NCI-H82 treated with DMSO at 0.1 percent for 48 hours (cell line): ENCODE data around the gene PSORS1C1.

Experiments used
- DNase-seq: peaks from one replicate; lab custom pipeline; 2025; ENCODE audit not compliant: unreplicated experiment; lab: John Stamatoyannopoulos, UW

PSORS1C1 gene

DNA sequence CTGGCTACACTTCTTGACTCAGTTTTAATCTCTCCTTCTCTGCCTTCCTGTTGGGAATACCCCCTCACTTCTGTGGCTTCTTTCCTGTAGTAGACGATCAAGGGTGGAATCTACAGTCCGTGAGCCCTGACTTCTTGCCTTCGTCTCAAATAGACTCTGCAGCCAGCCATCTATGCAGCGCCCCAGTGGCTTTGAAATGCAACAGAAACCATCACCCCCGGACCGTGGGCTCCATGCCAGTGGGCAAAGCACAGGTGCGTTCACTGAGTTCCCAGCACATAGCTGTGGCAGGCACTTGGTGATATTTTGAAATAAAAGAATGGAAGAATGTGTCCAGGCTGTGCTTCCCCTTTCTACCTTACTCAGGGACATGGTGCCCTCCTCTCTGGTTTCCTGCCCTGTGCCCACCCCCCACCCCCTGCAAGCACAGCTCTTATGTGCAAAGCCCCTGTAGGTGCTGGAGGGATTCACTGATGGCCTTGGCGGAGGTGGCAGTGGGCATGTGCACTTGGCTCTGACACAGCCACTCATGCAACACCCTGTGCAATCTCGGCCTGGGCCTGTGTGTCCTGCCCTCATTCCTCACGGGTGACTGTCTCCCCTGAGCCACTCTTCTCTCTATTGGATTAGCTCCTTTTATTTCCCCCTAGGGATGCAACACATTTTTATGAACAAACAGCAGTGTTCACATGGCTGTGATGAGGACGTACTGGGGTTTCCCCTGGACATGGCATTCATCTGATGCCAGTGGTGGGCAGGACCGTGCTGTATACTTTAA lies 11.2 kb downstream of the PSORS1C1 start:
- no peak for DNase-seq

GRCh38 chr6:31126396-31127175 lies 12.0 kb downstream of the PSORS1C1 start:
- no peak for DNase-seq

GRCh38 chr6:31128093-31128676 lies 13.6 kb downstream of the PSORS1C1 start:
- DNase-seq = no peak

- no peak for DNase-seq
These were observed 14.5 kb downstream of the PSORS1C1 start for GRCh38 chr6:31129130-31129529.

GRCh38 chr6:31130751-31131150 lies 16.2 kb downstream of the PSORS1C1 start:
- DNase-seq = no peak

- DNase-seq = no peak
These were observed 17.0 kb downstream of the PSORS1C1 start for GRCh38 chr6:31131595-31131994.

GRCh38 chr6:31132806-31133205 lies 18.2 kb downstream of the PSORS1C1 start:
- no peak for DNase-seq

- DNase-seq = no peak
These were observed 21.1 kb downstream of the PSORS1C1 start for GRCh38 chr6:31135710-31136109.

GRCh38 chr6:31138982-31139381 lies 24.4 kb downstream of the PSORS1C1 start, which contains the start of gene PSORS1C2:
Gene PSORS1C2 (minus strand): TSS chr6:31139066. CDS start chr6:31139026, 40 bp downstream.
- DNase-seq = no peak

- DNase-seq = no peak
These were observed 25.0 kb downstream of the PSORS1C1 start for GRCh38 chr6:31139599-31139998.

- DNase-seq = no peak
These were observed 26.0 kb downstream of the PSORS1C1 start for GRCh38 chr6:31140643-31141042.

DNA sequence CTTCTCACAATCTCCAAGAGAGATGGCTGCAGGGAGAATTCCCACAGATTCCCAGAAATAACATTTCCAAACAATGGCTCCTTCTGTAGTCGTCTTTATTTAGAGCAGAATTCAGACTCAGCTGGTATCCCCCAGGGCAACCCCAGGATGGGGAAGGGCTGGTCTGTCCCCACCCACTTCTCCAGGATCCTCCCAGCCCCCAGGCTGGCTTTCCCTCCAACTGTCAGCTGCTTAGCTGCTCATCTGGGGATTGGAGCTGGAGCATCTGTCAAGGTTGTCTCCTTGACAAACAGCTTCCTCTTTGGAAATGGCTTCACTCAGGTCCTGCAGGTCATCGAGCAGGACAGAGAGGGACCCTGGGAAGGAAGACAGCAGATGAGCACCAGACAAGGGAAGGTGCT lies 27.8 kb downstream of the PSORS1C1 start:
- DNase-seq = peak; percentile 46

DNA sequence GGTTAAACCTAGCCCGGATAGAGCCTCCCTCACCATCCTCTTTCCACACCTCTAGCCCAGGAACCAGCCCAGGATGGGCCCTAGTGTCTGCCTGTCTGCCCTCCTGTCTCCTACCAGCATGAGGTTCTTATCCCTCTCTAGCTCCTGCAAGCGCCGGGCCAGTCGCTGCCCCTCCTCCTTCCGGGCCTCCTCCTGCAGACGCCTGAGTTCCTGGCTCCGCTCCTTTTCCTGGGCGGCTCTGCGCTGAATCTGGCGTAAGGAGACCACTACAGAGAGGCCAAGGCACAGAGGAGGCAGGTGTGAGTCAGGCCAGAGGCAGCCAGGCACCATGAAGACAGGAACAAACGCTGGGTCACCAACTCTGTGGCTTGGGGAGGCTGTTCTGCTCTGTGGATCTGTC lies 28.5 kb downstream of the PSORS1C1 start:
- no peak for DNase-seq

- DNase-seq = no peak
These were observed 29.8 kb downstream of the PSORS1C1 start for GRCh38 chr6:31144296-31144969.

DNA sequence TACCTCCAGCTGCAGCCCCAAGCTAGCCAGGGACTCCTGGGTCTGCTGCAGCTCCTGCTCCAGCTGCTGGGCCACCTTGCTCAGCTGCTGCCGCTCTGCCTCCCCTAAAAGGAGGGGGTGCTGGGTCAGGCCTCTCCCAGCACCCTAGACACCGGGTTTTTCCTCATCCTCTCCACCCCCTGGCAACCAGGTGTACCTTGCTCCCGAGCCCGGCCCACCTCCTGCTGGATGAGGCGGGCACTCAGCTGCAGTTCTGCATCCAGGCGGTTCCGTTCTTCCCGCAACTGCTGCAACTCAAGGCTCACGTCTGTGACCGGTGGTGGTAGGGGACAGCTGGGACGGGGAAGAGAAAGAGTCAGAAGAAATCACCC lies 30.4 kb downstream of the PSORS1C1 start:
- DNase-seq = no peak

GRCh38 chr6:31145386-31145785 lies 30.8 kb downstream of the PSORS1C1 start:
- no peak for DNase-seq

DNA sequence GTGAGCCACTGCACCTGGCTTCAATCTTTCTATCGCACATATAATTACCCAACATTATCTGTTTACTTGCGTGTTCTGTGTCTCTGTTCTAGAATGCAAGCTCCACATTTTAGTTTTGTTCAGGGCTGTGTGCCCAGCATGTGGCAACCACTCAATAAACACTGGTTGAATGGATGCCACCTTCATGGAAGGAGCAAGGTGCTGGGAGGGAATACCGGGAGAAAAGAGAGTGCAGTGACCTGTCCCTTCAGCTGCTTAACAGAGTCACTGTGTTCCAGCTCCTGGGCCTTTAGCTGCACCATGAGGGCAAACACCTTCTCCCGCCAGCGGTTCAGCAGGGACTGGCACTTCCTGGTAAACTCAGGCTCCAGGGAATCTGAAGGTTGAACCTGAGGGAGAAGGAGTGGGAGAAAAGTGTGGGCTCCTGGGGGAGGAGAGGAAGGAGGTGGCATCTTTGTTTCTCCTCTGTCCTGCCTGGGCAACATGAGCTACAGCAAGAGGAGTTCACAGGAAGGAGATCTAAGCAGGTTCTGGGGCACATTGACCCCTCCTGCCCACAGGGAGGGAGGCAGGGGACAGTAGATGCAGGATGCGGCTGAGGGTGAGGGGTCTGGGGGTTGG lies 35.3 kb downstream of the PSORS1C1 start:
- DNase-seq = no peak

- no peak for DNase-seq
These were observed 38.2 kb downstream of the PSORS1C1 start for GRCh38 chr6:31152781-31153180.

DNA sequence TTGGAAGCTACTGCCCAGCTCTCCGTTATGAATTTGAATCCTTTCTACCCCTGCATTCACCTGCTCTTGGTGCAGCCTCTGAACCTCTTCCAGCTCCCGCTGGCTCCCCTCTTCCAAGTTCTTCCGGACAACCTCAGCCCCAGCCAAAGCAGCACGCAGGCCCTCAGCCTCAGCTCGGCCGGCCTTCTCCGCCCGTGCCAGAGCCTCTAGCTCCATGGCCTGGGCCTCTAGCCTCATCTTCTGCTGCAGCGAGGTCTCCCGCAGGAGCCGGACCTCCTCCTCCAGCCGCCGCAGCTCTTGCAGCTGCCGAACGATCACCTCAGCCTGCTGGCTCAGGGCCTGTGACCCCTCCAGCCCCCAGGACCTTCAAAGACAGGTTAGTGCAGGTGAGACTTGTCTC lies 39.8 kb downstream of the PSORS1C1 start:
- DNase-seq = no peak

DNA sequence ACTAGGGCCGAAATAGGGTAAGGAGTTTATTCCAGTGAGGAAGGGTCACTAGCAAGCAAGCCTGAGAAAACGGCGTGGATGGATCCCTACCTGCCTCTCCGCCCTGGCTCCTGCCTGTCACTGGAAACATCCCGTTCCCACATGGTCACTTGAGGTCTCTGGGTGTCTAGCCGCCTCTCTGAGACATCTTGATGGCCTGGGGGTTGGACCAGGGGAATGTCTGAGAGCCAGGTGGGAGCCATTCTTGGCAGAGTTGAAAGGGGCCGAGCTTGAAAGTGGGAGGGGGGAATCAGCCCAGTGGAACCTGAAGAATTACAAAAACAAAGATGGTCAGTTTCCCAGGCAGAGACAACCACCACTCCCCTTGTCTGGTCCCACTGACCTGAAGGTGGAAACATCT lies 42.0 kb downstream of the PSORS1C1 start:
- DNase-seq = no peak
